Neural cell (in vitro differentiated cells): ENCODE measurements around the gene PPOX. TPM values are rescaled to one million over a fixed set of nuclear protein-coding genes. Genes with fewer than 3 reads are reported as not detected.

ENCODE experiments used
- H2AFZ ChIP-seq: fragments of 200-600, 300-800 bp; sonication (generic), shearing (Covaris generic); 2 replicates; pipeline ENCODE4 v1.6.0; 2014; ENCODE audit warnings: low read depth, mild to moderate bottlenecking, antibody characterized with exemption, low read length, moderate library complexity
- H3F3A ChIP-seq: fragments of 200-600 bp; shearing (Covaris generic); 2 replicates; pipeline ENCODE4 v1.6.1; 2016; ENCODE audit warnings: mild to moderate bottlenecking, moderate library complexity, mixed read lengths, antibody characterized with exemption, low read length; ENCODE audit not compliant: insufficient read depth, poor library complexity, severe bottlenecking
- H3K27ac ChIP-seq: fragments of 200-600, 300-800 bp; sonication (generic), shearing (Covaris generic); 2 replicates; pipeline ENCODE4 v1.5.1; 2014; ENCODE audit warnings: mild to moderate bottlenecking, low read length, moderate library complexity
- H3K27me3 ChIP-seq: fragments of 300-800, 200-600 bp; sonication (generic), shearing (Covaris generic); 2 replicates; pipeline ENCODE4 v1.6.0; 2014; ENCODE audit warnings: mild to moderate bottlenecking, low read depth, low read length, moderate library complexity; ENCODE audit not compliant: insufficient read depth
- H3K36me3 ChIP-seq: fragments of 300-800, 200-600 bp; sonication (generic), shearing (Covaris generic); 2 replicates; pipeline ENCODE4 v1.5.1; 2014; ENCODE audit warnings: mild to moderate bottlenecking, antibody characterized with exemption, low read length, moderate library complexity; ENCODE audit not compliant: insufficient read depth
- H3K4me2 ChIP-seq: fragments of 300-800, 200-600 bp; sonication (generic), shearing (Covaris generic); 2 replicates; pipeline ENCODE4 v1.6.0; 2014; ENCODE audit warnings: mild to moderate bottlenecking, low read length
- H3K4me3 ChIP-seq: fragments of 300-800, 200-600 bp; sonication (generic), shearing (Covaris generic); 2 replicates; pipeline ENCODE4 v1.5.1; 2014; ENCODE audit warnings: mild to moderate bottlenecking, low read length, moderate library complexity
- H3K79me2 ChIP-seq: fragments of 200-600 bp; shearing (Covaris generic); replicated peaks from 2 replicates; pipeline ENCODE4 v1.6.0; 2014; ENCODE audit warnings: mild to moderate bottlenecking, low read length, moderate library complexity; ENCODE audit not compliant: insufficient read depth
- H3K9ac ChIP-seq: fragments of 300-800, 200-600 bp; sonication (generic), shearing (Covaris generic); 2 replicates; pipeline ENCODE4 v1.6.1; 2016; ENCODE audit warnings: mild to moderate bottlenecking, low read length, mixed read lengths
- H3K9me2 ChIP-seq: fragments of 200-600 bp; shearing (Covaris generic); 2 replicates; pipeline ENCODE4 v1.6.1; 2016; ENCODE audit warnings: mild to moderate bottlenecking, low read length, mixed read lengths; ENCODE audit not compliant: insufficient read depth
- H3K9me3 ChIP-seq: fragments of 200-600, 300-800 bp; sonication (generic), shearing (Covaris generic); 2 replicates; pipeline ENCODE4 v1.6.1; 2016; ENCODE audit warnings: mild to moderate bottlenecking, mixed run types, low read length, moderate library complexity, mixed read lengths
- H4K20me1 ChIP-seq: fragments of 200-600 bp; shearing (Covaris generic); 2 replicates; pipeline ENCODE4 v1.6.1; 2016; ENCODE audit warnings: mild to moderate bottlenecking, mixed run types; ENCODE audit not compliant: insufficient read depth
- EP300 ChIP-seq: fragments of 450-650 bp; conservative IDR thresholded peaks from 2 replicates; pipeline ENCODE4 v1.6.1; 2014; ENCODE audit warnings: antibody characterized with exemption, mild to moderate bottlenecking, moderate library complexity; ENCODE audit not compliant: poor library complexity, severe bottlenecking
- EZH2 ChIP-seq: fragments of 200-600, 300-800 bp; shearing (Covaris generic), sonication (generic); IDR thresholded peaks from 2 replicates; pipeline ENCODE4 v1.6.1; 2014; ENCODE audit warnings: antibody characterized with exemption, low read length, borderline replicate concordance, mild to moderate bottlenecking; ENCODE audit not compliant: insufficient read depth, poor library complexity, severe bottlenecking
- MXI1 ChIP-seq: fragments of 450-650 bp; conservative IDR thresholded peaks from 2 replicates; pipeline ENCODE4 v1.6.1; 2014; ENCODE audit warnings: antibody characterized with exemption, mild to moderate bottlenecking; ENCODE audit not compliant: poor library complexity, severe bottlenecking
- POLR2AphosphoS5 ChIP-seq: IDR thresholded peaks from 2 replicates; pipeline ENCODE4 v1.6.1; 2012
- RAD21 ChIP-seq: fragments of 450-650 bp; conservative IDR thresholded peaks from 2 replicates; pipeline ENCODE4 v1.6.1; 2014; ENCODE audit warnings: antibody characterized with exemption, mild to moderate bottlenecking, moderate library complexity
- SMC3 ChIP-seq: fragments of 450-650 bp; conservative IDR thresholded peaks from 2 replicates; pipeline ENCODE4 v1.6.1; 2014; ENCODE audit warnings: antibody characterized with exemption, mild to moderate bottlenecking, moderate library complexity; ENCODE audit not compliant: poor library complexity
- TAF1 ChIP-seq: IDR thresholded peaks from 2 replicates; pipeline ENCODE4 v1.6.1; 2012; ENCODE audit warnings: low read depth
- polyA plus RNA-seq: library from polyadenylated mRNA; depleted of rRNA; stranded (reverse); fragments of >200 nt; gene quantifications from 2 replicates; pipeline ENCODE4 v1.2.3, GENCODE V29; 2014
- TF ChIP-seq, protein P1 (sequence below): IDR thresholded peaks from 2 replicates; pipeline ENCODE4 v1.6.1; 2012; ENCODE audit warnings: borderline replicate concordance
- TF ChIP-seq, protein P2 (sequence below): fragments of 450-650 bp; IDR thresholded peaks from 2 replicates; pipeline ENCODE4 v1.5.1; 2014; ENCODE audit warnings: antibody characterized with exemption, mild to moderate bottlenecking, moderate library complexity; ENCODE audit not compliant: poor library complexity, severe bottlenecking

Gene PPOX
- polyA plus RNA-seq, 1 donor from 2014 or later = 93.9 TPM

DNA sequence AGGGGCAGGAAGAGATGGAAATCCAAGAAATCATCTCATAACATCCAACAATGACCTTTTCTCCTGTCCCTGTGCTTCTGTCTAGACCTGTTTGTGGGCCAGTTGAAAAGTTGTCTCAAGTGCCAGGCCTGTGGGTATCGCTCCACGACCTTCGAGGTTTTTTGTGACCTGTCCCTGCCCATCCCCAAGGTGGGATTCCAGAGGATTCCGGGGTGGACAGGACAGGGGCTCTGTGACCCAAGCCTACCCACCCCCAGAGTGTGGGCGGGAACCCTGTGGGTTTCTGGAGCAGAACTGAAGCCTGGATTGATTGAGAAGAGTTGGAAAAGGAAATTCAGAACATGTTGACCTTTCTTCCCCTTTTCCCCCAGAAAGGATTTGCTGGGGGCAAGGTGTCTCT lies 2.4 kb upstream of the PPOX start:
- TF ChIP-seq TAF1 (no peak), EP300 (no peak), EZH2 (no peak), POLR2AphosphoS5 (no peak), SMC3 (no peak), RAD21 (no peak), MXI1 (no peak)
- TF ChIP-seq, protein P1, sequence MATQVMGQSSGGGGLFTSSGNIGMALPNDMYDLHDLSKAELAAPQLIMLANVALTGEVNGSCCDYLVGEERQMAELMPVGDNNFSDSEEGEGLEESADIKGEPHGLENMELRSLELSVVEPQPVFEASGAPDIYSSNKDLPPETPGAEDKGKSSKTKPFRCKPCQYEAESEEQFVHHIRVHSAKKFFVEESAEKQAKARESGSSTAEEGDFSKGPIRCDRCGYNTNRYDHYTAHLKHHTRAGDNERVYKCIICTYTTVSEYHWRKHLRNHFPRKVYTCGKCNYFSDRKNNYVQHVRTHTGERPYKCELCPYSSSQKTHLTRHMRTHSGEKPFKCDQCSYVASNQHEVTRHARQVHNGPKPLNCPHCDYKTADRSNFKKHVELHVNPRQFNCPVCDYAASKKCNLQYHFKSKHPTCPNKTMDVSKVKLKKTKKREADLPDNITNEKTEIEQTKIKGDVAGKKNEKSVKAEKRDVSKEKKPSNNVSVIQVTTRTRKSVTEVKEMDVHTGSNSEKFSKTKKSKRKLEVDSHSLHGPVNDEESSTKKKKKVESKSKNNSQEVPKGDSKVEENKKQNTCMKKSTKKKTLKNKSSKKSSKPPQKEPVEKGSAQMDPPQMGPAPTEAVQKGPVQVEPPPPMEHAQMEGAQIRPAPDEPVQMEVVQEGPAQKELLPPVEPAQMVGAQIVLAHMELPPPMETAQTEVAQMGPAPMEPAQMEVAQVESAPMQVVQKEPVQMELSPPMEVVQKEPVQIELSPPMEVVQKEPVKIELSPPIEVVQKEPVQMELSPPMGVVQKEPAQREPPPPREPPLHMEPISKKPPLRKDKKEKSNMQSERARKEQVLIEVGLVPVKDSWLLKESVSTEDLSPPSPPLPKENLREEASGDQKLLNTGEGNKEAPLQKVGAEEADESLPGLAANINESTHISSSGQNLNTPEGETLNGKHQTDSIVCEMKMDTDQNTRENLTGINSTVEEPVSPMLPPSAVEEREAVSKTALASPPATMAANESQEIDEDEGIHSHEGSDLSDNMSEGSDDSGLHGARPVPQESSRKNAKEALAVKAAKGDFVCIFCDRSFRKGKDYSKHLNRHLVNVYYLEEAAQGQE = no peak
- TF ChIP-seq, protein P2, sequence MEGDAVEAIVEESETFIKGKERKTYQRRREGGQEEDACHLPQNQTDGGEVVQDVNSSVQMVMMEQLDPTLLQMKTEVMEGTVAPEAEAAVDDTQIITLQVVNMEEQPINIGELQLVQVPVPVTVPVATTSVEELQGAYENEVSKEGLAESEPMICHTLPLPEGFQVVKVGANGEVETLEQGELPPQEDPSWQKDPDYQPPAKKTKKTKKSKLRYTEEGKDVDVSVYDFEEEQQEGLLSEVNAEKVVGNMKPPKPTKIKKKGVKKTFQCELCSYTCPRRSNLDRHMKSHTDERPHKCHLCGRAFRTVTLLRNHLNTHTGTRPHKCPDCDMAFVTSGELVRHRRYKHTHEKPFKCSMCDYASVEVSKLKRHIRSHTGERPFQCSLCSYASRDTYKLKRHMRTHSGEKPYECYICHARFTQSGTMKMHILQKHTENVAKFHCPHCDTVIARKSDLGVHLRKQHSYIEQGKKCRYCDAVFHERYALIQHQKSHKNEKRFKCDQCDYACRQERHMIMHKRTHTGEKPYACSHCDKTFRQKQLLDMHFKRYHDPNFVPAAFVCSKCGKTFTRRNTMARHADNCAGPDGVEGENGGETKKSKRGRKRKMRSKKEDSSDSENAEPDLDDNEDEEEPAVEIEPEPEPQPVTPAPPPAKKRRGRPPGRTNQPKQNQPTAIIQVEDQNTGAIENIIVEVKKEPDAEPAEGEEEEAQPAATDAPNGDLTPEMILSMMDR = no peak
- Histone ChIP-seq H3K79me2 (peaks cover 11% of the 10 kb centered on the region), H2AFZ (no peak overlapping the region), H3K27ac (no peak overlapping the region), H3F3A (no peaks in the 10 kb centered on the region), H3K9me2 (no peaks in the 10 kb centered on the region), H3K36me3 (no peaks in the 10 kb centered on the region), H3K4me2 (no peak overlapping the region), H3K9me3 (no peaks in the 10 kb centered on the region), H3K27me3 (no peaks in the 10 kb centered on the region), H3K9ac (no peak overlapping the region), H3K4me3 (no peak overlapping the region), H4K20me1 (no peaks in the 10 kb centered on the region)

DNA sequence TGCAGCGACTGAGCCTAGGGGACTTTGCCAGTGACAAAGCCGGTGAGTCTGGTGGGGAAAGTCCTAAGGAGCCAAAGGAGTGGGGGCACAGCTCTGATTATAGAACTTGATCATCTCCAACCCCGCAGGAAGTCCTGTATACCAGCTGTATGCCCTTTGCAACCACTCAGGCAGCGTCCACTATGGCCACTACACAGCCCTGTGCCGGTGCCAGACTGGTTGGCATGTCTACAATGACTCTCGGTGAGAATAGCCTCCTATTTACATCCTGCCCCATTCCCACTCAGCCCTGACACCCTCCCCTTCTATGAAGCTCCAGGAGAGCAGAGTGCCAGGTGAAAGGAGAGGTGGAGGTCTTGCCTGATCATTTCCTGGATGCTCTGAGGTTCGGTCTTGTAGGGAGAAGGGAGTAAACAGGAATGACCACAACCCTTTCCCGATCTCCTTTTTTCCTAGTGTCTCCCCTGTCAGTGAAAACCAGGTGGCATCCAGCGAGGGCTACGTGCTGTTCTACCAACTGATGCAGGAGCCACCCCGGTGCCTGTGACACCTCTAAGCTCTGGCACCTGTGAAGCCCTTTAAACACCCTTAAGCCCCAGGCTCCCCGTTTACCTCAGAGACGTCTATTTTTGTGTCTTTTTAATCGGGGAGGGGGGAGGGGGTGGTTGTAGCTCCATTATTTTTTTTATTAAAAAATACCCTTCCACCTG lies 1.2 kb upstream of the PPOX start:
- no peaks in the 10 kb centered on the region for H3K36me3 ChIP-seq
- H3K4me3 ChIP-seq = peak overlapping the region; percentile 96
- peak overlapping the region; percentile 84 for H3K27ac ChIP-seq
- H3K9me3 ChIP-seq = no peaks in the 10 kb centered on the region
- H3K79me2 ChIP-seq = peaks cover 7% of the 10 kb centered on the region
- H3K9me2 ChIP-seq = no peaks in the 10 kb centered on the region
- no peaks in the 10 kb centered on the region for H3F3A ChIP-seq
- H3K4me2 ChIP-seq = peak overlapping the region; percentile 72
- H3K27me3 ChIP-seq = no peaks in the 10 kb centered on the region
- H2AFZ ChIP-seq = no peak overlapping the region
- peak overlapping the region; percentile 79 for H3K9ac ChIP-seq
- TF ChIP-seq MXI1 (no peak), EP300 (no peak), RAD21 (no peak), SMC3 (no peak), POLR2AphosphoS5 (no peak)
- TF ChIP-seq, protein P1 = no peak
- TF ChIP-seq, protein P2 = no peak
- H4K20me1 ChIP-seq = no peaks in the 10 kb centered on the region
